RWPE1 (cell line): Measurements from ENCODE around the gene DDI2.

Experiments used
- CTCF ChIA-PET: fragments of 350-600 bp; sonication (Branson Sonifier 250); formaldehyde crosslinking; extraction: SDS; loops from one replicate; lab custom pipeline; 2021; lab: Yijun Ruan, JAX
- POLR2A ChIA-PET: fragments of 400-600 bp; formaldehyde crosslinking; extraction: SDS; loops from one replicate; lab custom pipeline; 2020; ENCODE audit warnings: antibody characterized with exemption; ENCODE audit not compliant: low non-redundant PET; lab: Yijun Ruan, JAX
- DNase-seq: peaks from one replicate; pipeline ENCODE4 v3.0.0; 2012; ENCODE audit warnings: low spot score
- H3K27ac ChIP-seq: fragments of 450-650 bp; 2 replicates; pipeline ENCODE4 v1.5.1; 2017
- TF ChIP-seq, protein P1 (sequence below): fragments of 450-650 bp; conservative IDR thresholded peaks from 2 replicates; pipeline ENCODE4 v1.5.1; 2017; ENCODE audit warnings: low read depth, mild to moderate bottlenecking

The DDI2 gene

DNA sequence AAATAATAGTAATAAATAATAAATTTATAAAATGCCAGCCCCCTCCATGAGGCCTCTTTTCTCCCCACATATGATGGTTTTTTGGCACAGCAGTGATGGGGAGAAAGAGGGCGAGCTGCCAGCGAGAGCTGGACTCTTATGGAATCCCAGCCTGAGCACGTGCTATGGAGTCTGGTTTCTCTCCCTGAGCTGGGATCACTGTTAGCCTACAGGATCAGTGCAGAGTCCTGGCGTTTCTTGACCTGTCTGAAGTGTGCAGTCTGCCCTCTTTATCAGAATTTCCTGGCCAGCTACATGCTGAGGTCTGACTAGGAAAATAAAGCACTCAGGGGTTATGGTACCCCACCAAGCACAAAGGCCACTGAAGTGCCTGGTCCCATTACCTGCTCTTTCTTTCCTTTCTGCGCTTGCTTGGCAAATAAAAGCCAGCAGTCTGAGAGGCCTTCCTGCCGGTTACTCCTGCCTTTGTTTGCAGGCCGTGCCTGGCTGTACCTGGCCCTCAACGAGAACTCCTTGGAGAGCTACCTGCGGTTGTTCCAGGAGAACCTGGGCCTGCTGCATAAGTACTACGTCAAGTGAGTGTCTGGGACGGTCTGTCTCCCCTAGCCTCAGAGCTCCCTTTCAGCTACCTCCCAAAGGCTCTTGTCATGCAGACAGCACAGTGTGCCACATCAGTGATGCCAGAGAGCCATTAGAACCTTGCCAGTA, 100.3 kb downstream of the DDI2 start:
- ChIA-PET CTCF (interaction anchor here (0.6 kb wide), 2 partner anchors 155 to 171 kb away, joined by 3 to 4 read pairs; no protein-coding TSS in a partner anchor), POLR2A (no interaction called here)
- no peak for DNase-seq
- peak overlapping the region; percentile 11; the same call in 1 of the 2 replicates for H3K27ac ChIP-seq
- TF ChIP-seq, protein P1, sequence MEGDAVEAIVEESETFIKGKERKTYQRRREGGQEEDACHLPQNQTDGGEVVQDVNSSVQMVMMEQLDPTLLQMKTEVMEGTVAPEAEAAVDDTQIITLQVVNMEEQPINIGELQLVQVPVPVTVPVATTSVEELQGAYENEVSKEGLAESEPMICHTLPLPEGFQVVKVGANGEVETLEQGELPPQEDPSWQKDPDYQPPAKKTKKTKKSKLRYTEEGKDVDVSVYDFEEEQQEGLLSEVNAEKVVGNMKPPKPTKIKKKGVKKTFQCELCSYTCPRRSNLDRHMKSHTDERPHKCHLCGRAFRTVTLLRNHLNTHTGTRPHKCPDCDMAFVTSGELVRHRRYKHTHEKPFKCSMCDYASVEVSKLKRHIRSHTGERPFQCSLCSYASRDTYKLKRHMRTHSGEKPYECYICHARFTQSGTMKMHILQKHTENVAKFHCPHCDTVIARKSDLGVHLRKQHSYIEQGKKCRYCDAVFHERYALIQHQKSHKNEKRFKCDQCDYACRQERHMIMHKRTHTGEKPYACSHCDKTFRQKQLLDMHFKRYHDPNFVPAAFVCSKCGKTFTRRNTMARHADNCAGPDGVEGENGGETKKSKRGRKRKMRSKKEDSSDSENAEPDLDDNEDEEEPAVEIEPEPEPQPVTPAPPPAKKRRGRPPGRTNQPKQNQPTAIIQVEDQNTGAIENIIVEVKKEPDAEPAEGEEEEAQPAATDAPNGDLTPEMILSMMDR: no peak

DNA sequence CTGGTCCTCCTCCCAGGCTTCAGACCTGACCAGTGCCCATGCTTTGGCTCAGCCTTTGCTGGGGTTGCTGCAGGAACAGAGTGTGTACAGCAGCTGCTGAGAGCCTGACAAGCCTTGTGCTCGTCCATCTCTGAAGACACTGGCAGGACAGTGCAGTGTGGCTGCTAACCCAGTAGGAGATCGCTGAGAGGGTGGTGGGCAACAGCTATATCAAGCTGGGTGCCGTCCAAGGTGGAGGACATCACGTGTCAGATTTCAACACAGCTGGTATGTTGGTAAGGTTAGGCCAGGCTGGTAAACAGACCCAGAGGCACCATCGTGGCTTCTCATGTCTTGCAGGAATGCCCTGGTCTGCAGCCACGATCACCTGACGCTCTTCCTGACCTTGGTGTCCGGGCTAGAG, 100.9 kb downstream of the DDI2 start:
- peak overlapping the region; percentile 11; the same call in 1 of the 2 replicates for H3K27ac ChIP-seq
- ChIA-PET CTCF (interaction anchor here (0.6 kb wide), 1 partner anchor 171 kb away, joined by 4 read pairs; no protein-coding TSS in a partner anchor), POLR2A (no interaction called here)
- no peak for DNase-seq
- TF ChIP-seq, protein P1: no peak
